CD4-positive, alpha-beta T cell treated with Interleukin-17A for 4 hours (primary cell): ENCODE measurements around the gene CTDSP1.
A peak's percentile ranks its signal among the peaks of the same experiment; 100 is the strongest.

Source experiments
- DNase-seq: peaks from one replicate; pipeline ENCODE4 v3.0.0-alpha.2; 2020; ENCODE audit warnings: mixed read lengths

The CTDSP1 gene

GRCh38 chr2:218383892-218384519 lies 15.7 kb upstream of the CTDSP1 start:
- DNase-seq, result no peak

DNA sequence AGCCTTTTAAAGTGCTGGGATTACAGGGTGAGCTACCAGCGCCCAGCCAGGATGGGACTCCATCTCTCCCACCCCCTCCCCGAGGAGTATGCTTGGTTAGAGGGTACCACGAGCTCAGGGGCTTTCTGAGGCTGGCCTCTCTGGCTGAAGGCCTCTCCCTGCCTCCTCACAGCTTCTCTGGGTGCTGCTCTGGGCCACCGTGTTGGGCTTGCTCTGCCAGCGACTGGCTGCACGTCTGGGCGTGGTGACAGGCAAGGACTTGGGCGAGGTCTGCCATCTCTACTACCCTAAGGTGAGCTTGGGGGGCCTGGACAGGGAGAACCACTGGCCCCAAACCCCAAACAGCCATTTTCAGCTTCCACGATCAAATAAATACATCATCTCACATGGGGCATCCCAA lies 14.7 kb upstream of the CTDSP1 start:
- DNase-seq, result no peak

DNA sequence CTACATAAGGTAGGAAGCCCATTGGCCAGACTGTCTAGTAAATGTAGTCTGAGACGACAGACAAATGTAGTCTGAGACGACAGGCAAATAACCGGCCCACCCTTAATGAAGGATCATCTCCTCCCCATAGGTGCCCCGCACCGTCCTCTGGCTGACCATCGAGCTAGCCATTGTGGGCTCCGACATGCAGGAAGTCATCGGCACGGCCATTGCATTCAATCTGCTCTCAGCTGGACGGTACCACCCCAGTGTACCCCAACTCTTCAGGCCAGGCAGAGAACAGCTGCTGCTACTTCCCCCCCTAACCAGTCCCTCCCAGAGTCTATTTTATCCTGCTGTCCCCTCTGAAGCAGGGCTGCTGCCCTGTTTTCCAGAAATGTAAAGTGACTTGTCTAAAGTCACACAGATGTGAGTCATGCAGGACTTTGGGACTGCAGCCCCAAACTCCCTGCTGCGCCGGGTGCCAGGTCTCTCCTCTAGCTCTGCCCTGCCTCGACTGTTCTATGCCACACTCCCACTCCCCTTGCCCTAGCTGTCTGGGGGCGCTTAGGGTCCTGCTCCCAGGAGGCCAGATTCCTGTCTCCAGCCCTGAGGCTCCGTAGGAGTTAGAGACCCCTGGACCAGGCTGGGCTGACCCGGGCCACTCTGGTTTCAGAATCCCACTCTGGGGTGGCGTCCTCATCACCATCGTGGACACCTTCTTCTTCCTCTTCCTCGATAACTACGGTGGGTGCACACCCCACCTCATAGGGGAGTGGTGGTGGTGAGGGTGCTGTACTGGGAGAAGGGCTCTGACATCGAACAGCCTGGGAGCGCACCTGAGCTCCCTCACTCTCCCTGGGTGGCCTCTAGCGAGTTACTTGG lies 12.9 kb upstream of the CTDSP1 start:
- DNase-seq, result no peak

DNA sequence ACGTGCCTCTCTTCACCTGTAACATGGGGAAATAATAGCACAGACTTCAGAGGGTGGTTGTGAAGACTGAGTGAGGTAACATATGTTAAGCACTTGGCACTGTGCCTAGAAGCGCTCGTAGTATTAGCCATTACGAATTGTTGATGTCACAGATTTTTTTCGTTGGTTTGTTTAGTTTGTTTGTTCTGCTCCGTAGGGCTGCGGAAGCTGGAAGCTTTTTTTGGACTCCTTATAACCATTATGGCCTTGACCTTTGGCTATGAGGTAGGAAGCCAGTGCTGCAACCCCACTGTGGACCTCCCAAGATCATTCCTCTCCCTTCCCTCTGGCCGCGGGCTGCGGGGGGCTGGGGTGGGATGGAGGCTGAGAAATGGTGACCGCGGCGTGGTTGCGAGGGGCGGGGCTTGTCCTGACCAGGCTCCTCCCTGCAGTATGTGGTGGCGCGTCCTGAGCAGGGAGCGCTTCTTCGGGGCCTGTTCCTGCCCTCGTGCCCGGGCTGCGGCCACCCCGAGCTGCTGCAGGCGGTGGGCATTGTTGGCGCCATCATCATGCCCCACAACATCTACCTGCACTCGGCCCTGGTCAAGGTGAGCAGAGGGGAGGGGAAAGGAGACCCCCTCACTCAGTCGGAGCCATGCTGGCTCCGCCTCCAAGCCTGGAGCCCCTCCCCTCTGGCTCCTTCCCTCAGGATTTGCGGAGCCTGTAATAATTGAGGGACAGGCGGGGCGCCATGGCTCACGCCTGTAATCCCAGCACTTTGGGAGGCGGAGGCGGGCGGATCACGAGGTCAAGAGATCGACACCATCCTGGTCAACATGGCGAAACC lies 12.1 kb upstream of the CTDSP1 start:
- DNase-seq, result peak; percentile 46

GRCh38 chr2:218389333-218390150 lies 10.1 kb upstream of the CTDSP1 start:
- no peak for DNase-seq

DNA sequence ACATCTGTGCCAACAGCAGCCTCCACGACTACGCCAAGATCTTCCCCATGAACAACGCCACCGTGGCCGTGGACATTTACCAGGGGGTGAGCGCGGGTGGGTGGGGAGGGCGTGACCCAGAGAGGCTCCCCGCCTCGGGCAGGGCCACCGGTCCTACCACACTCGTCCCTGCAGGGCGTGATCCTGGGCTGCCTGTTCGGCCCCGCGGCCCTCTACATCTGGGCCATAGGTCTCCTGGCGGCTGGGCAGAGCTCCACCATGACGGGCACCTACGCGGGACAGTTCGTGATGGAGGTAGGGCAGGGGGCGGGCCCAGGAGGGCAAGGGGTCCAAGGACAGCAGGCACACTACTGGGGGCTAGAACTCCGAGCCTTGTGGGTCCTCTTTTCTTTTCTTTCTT lies 8.5 kb upstream of the CTDSP1 start:
- DNase-seq, result no peak

- no peak for DNase-seq
These were observed 7.2 kb upstream of the CTDSP1 start for GRCh38 chr2:218392459-218392858.

- DNase-seq, result no peak
These were observed 6.7 kb upstream of the CTDSP1 start for GRCh38 chr2:218392891-218393462.

DNA sequence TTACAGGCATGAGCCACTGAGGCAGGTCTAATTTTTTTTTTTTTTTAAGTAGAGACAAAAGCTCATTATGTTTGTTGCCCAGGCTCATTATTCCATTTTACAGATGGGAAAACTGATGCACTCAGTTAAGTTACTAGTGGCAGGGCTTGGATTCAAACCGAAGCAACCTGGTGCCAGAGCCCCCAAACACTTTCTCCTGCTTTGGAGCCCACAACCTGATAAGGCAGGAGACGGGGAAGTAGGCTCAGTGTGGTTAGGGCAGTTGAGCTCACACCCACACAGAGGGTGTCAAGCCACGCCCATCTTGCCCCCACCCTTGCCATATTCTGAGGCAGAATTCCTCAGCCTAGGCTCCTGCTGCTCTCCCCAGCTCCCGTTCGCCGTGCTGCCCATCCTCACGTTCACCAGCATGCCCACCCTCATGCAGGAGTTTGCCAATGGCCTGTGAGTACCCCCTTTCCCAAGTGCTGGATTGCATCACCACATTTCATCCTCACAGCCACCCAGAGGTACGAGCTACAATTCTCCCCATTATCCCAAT lies 5.8 kb upstream of the CTDSP1 start:
- DNase-seq, result no peak

DNA sequence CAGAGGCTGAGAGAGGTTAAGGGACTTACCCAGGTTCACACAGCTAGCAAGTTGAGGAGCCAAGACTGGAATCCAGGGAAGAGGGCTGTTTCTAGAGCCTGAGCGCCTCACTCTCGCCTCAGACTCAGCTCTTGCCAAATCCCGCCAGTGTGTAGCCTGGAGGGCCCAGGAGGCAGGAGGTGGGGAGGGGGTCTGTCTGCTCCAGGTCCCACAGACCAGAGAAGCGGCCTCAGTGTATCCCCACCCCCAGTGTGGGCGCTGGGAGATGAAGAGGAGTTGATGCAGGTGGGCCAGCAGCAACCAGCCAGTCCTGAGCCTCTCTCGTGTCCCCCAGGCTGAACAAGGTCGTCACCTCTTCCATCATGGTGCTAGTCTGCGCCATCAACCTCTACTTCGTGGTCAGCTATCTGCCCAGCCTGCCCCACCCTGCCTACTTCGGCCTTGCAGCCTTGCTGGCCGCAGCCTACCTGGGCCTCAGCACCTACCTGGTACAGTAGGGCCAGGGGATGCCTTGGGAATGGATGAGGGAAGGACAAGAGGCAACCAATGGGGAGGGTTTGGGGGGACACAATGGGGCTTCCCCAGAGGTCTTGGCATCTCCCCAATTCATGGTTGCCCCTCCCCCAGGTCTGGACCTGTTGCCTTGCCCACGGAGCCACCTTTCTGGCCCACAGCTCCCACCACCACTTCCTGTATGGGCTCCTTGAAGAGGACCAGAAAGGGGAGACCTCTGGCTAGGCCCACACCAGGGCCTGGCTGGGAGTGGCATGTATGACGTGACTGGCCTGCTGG lies 5.2 kb upstream of the CTDSP1 start:
- DNase-seq, result no peak

- DNase-seq, result no peak
These were observed 4.6 kb upstream of the CTDSP1 start for GRCh38 chr2:218395090-218395444.

- DNase-seq, result no peak
These were observed 4.2 kb upstream of the CTDSP1 start for GRCh38 chr2:218395456-218395825.

DNA sequence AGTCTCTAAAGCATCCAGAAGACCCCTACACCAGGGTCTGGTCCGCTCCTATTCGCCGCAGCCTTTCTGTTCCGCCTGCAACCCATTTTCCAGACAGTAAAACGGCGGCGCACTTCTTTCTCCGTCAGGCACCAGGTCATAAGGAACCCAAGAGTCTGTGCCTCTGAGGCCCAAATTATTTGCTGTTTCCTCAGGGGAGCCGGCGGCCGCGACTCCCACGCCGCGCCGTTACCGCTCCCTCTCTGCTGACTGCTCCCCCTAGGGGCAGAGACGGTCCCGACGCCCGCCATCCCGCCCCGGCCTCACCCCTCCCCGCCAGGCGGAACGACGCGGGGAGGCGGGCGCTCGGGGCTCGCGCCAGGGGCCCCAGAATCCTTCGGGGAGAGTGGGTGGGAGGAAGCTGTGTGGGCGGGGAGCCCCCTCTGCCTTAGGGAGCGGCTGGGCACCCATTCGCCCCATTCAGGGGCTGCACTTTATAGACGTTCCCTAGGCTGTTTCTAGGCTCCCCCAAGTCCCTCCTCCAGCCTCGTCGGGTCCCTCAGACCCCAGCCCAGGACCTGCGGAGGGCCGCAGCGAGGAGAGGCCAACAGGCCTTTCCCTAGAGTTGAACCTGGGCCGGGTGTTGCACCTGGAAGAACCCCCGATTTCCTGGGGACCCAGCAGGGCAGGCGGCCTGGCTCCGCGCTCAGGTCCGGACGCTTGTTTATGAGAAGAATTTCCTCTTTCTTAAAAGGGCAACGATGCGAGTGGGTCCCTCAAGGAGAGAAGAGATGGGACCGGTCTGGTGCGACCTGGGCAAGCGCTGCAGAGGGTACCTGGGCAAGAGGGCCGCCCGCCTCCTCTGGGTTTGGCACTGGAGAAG lies 3.6 kb upstream of the CTDSP1 start:
- peak; percentile 95 for DNase-seq

GRCh38 chr2:218396688-218397462 lies 2.8 kb upstream of the CTDSP1 start:
- DNase-seq, result peak; percentile 83

DNA sequence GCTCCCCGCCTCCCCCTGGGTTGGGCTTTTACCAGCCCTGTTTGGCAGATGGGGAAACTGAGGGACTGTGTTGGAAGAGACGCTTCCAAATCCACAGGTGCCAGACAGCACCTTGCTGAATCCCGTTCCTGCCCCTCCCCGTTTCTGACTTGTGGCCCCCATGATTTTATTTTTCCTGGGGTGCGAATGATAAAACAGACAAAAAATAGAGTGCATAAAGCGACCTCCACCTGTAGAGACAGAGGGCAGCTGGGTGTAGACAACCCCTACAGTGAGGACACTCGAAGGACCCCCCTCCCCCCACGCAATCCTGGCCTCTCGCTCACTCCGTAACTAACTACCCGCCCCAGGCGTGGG lies 2.2 kb upstream of the CTDSP1 start:
- peak; percentile 34 for DNase-seq

DNA sequence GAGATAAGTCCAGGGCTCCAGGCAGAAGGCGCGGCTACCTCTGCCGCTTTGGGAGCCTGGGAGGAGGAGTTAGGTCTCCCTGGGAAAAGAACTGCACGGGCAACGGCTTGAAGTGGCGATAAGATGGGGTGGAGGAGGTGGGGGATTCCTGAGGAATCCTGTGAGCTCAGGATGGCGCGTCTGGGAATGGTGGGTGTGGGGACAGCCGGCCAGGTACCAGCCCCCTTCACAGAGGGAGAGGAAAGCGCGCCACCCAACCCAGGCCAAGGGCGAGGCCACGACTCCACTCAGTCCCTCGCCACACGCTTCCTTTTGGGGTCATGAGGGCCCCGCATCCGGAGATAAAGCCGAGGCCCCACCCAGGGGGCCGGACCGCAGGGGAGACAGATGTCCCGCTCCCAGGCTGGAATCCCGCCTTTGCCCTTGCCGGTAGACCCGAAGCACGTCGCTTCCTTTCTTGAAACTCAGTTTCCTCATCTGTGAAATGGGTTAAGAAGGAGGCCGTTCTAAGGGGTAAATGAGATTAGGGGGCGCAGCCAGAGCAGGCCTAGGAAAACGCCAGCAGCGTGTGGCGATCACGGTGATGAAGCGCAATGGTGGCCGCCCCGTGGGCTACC lies 1.7 kb upstream of the CTDSP1 start:
- DNase-seq, result peak; percentile 62

DNA sequence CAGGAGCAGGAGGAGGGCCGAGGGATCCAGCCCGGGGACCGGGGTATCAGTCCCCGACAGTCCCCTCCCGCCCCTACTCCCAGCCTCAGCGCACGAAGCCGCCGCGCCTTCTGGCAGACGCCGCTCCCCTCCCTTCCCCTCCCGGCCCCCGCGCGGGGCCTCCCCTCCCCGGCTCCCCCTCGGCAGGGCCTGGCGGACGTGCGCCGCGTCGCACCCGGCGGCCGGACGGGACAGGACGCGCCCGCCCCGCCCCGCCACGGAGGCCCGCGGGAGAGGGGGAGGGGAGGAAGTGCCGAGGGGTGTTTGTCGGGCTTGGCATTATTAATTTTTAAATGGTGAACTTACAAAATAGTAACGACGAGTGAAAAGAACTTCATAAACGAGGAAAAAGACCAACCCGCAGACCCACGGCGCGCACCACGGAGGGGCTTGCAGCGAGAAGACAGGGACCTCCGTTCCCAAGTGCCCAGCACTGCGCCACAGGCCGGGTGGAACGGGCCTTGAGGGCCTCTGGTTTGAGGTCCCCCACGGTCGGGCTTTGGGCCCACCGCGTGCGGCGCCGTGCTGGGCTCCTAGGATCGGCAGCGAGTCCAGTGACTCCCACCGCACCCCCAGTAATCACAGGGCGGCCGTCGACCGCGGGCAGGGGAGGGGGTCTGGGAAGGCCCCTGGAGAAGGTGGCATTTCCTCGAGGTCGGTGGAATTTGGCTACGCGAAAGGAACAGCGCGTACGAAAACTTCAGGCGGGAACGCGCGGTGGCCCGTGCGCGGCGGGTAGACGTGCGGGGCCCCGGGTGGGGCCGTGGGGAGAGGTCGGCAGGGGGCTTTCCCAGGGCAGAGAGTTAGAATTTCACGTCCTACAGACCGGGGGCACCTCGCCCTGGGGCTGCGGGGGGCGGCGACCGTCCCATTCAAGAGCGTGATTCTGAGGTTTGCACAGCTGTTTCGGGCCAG lies 954 bp upstream of the CTDSP1 start:
- DNase-seq, result peak; percentile 76
